B cell (primary cell): ENCODE data around the gene DNASE1L2. TPM values are rescaled to one million over a fixed set of nuclear protein-coding genes. Genes with fewer than 3 reads are reported as not detected.
A peak's percentile ranks its signal among the peaks of the same experiment; 100 is the strongest.

Experiments used
- ATAC-seq: fragments of 200-7000 bp; cut with Tn5 transposase; one replicate; pipeline ENCODE4 v1.10.0; 2021; ENCODE audit warnings: low read depth, mild to moderate bottlenecking, moderate number of reproducible peaks, moderate library complexity
- CTCF ChIA-PET: fragments of 350-600 bp; sonication (Branson Sonifier 250); formaldehyde crosslinking; loops from one replicate; lab custom pipeline; 2021; ENCODE audit warnings: antibody characterized with exemption, inconsistent platforms; lab: Charles Lee
- POLR2A ChIA-PET: fragments of 350-600 bp; sonication (Branson Sonifier 250); formaldehyde crosslinking; loops from one replicate; lab custom pipeline; 2021; ENCODE audit warnings: antibody characterized with exemption; lab: Charles Lee
- DNase-seq: peaks from one replicate; pipeline ENCODE4 v3.0.0; 2013
- H2AFZ ChIP-seq: 2 replicates; pipeline ENCODE4 v1.6.1; 2012; ENCODE audit warnings: mild to moderate bottlenecking, low read depth, low read length; ENCODE audit not compliant: insufficient read depth, poor library complexity, severe bottlenecking
- H3K27ac ChIP-seq, 2 donors: 1 replicate in 1 of 2; 2 replicates in 1 of 2; pipeline ENCODE4 v1.5.1; 2012 to 2013; ENCODE audit warnings: low read length in 2 of 2, mild to moderate bottlenecking in 2 of 2, moderate library complexity in 1 of 2
- H3K27me3 ChIP-seq, 4 experiments: fragments of 200-600 bp in 1 of 4; sonication (generic) in 1 of 4; replicated peaks in 1 of 4; 1 replicate in 2 of 4; 2 replicates in 2 of 4; pipeline versions ENCODE4 v1.6.1 to v1.7.0; 2013 to 2016; ENCODE audit warnings: low read length in 3 of 4, mild to moderate bottlenecking in 2 of 4, mixed read lengths in 1 of 4, moderate library complexity in 1 of 4; ENCODE audit not compliant: insufficient read depth in 4 of 4, control insufficient read depth in 3 of 4; ENCODE audit errors: control extremely low read depth in 1 of 4
- H3K36me3 ChIP-seq, 2 experiments: replicated peaks in 1 of 2; 1 replicate in 1 of 2; 2 replicates in 1 of 2; pipeline versions ENCODE4 v1.6.1 to v1.7.1; 2013; ENCODE audit warnings: low read length in 1 of 2; ENCODE audit not compliant: insufficient read depth in 2 of 2, control insufficient read depth in 1 of 2; ENCODE audit errors: control extremely low read depth in 1 of 2, extremely low read depth in 1 of 2
- H3K4me1 ChIP-seq, 2 donors: fragments of 200-600 bp in 1 of 2; sonication (generic) in 1 of 2; 1 replicate in 1 of 2; 2 replicates in 1 of 2; pipeline versions ENCODE4 v1.5.1 to v1.6.1; 2013 to 2017; ENCODE audit warnings: low read length in 2 of 2; ENCODE audit not compliant: control insufficient read depth in 2 of 2, insufficient read depth in 2 of 2
- H3K4me2 ChIP-seq: replicated peaks from 2 replicates; pipeline ENCODE3; 2012; ENCODE audit warnings: mild to moderate bottlenecking, low read depth, low read length; ENCODE audit not compliant: poor library complexity, severe bottlenecking
- H3K4me3 ChIP-seq, 5 experiments: fragments of 200-600 bp in 1 of 5; sonication (generic) in 1 of 5; 1 replicate in 3 of 5; 2 replicates in 2 of 5; pipeline versions ENCODE4 v1.5.1 to v1.7.0; 2011 to 2016; ENCODE audit warnings: low read length in 4 of 5, mild to moderate bottlenecking in 4 of 5, low read depth in 2 of 5, control low read depth in 1 of 5, moderate library complexity in 1 of 5; ENCODE audit not compliant: insufficient read depth in 1 of 5; ENCODE audit errors: control extremely low read depth in 1 of 5, extremely low read depth in 1 of 5
- H3K79me2 ChIP-seq: fragments of 200-600 bp; sonication (generic); one replicate; pipeline ENCODE4 v1.6.0; 2016; ENCODE audit warnings: low read length; ENCODE audit not compliant: control insufficient read depth, insufficient read depth
- H3K9ac ChIP-seq: fragments of 200-600 bp; sonication (generic); 2 replicates; pipeline ENCODE4 v1.6.1; 2017; ENCODE audit warnings: mild to moderate bottlenecking, low read length, moderate library complexity
- H3K9me3 ChIP-seq, 3 donors: one replicate each; pipeline versions ENCODE4 v1.6.1 to v1.7.1; 2013; ENCODE audit warnings: low read length in 2 of 3; ENCODE audit not compliant: control insufficient read depth in 2 of 3, insufficient read depth in 1 of 3; ENCODE audit errors: control extremely low read depth in 1 of 3
- H4K20me1 ChIP-seq: 2 replicates; pipeline ENCODE4 v1.6.0; 2012; ENCODE audit warnings: mild to moderate bottlenecking, low read length; ENCODE audit not compliant: insufficient read depth, control insufficient read depth, poor library complexity, severe bottlenecking
- H3K27ac Mint-ChIP-seq: one replicate; pipeline ENCODE4 v1.8.0; 2021; ENCODE audit warnings: mixed read lengths
- H3K27me3 Mint-ChIP-seq: one replicate; pipeline ENCODE4 v1.8.0; 2021; ENCODE audit warnings: mixed read lengths
- H3K4me1 Mint-ChIP-seq: one replicate; pipeline ENCODE4 v1.8.0; 2021; ENCODE audit warnings: mixed read lengths
- H3K4me3 Mint-ChIP-seq: one replicate; pipeline ENCODE4 v1.8.0; 2021; ENCODE audit warnings: mixed read lengths
- H3K9me3 Mint-ChIP-seq: one replicate; pipeline ENCODE4 v1.8.0; 2022; ENCODE audit warnings: mixed read lengths; ENCODE audit not compliant: insufficient read depth
- CTCF ChIP-seq: fragments of 200-600 bp; IDR thresholded peaks from one replicate; pipeline ENCODE4 v1.8.0; 2022; ENCODE audit warnings: antibody characterized with exemption, mild to moderate bottlenecking
- EZH2 ChIP-seq: IDR thresholded peaks from 2 replicates; pipeline ENCODE4 v1.6.1; 2012; ENCODE audit warnings: borderline replicate concordance, low read depth, mild to moderate bottlenecking, moderate library complexity, low read length; ENCODE audit not compliant: insufficient read depth, poor library complexity, severe bottlenecking
- whole genome bisulfite sequencing: methylation state at CpG from one replicate; pipeline ENCODE4 v1.1.5; 2013; ENCODE audit warnings: missing lambda C conversion rate; ENCODE audit not compliant: insufficient coverage; 5-methylcytosine and 5-hydroxymethylcytosine counted together
- intact Hi-C: fragments of 100-400 bp; cut with micrococcal nuclease; formaldehyde crosslinking; loops from one replicate; pipeline ENCODE4 v1.10.0; 2022
- polyA plus RNA-seq: library from polyadenylated mRNA; depleted of rRNA; stranded (reverse); fragments of >200 nt; gene quantifications from 2 replicates; pipeline ENCODE4 v1.2.3, GENCODE V29; 2012
- total RNA-seq, 2 donors: library from RNA; stranded (reverse); fragments of 120-200 nt in 1 of 2; gene quantifications; 1 replicate in 1 of 2; 2 replicates in 1 of 2; pipeline versions ENCODE4 v1.2.3 to v1.2.4, GENCODE V29; 2013 to 2022

DNASE1L2 gene
- total and polyA plus RNA-seq, 2 donors (not counting 1 experiment from before 2014, with no cell fraction given) = 1.1 to 1.6 TPM

GRCh38 chr16:2211923-2212347, 24.3 kb upstream of the DNASE1L2 start:
- peak overlapping the region; percentile 50 for H3K27ac Mint-ChIP-seq
- H3K27me3 Mint-ChIP-seq = no peaks in the 10 kb centered on the region
- TF ChIP-seq CTCF (no peak), EZH2 (no peak)
- intact Hi-C loops = no loop called here
- Histone ChIP-seq H3K9me3 (no peaks in the 10 kb centered on the region), H4K20me1 (peaks cover 11% of the 10 kb centered on the region), H2AFZ (no peak overlapping the region), H3K27me3 (no peaks in the 10 kb centered on the region), H3K4me2 (no peak overlapping the region), H3K79me2 (peaks cover 14% of the 10 kb centered on the region), H3K36me3 (peaks cover 0 to 35% of the 10 kb centered on the region in 2 experiments), H3K4me3 (no peak overlapping the region), H3K9ac (no peak overlapping the region), H3K27ac (no peak overlapping the region), H3K4me1 (peaks cover 10 to 19% of the 10 kb centered on the region in 2 donors)
- POLR2A ChIA-PET = interaction anchor here (0.7 kb wide), 1 partner anchor 10 kb away, joined by 3 read pairs; no protein-coding TSS in a partner anchor
- peaks cover 25% of the 10 kb centered on the region for H3K4me1 Mint-ChIP-seq
- CTCF ChIA-PET = interaction anchor here (1.0 kb wide), 1 partner anchor 17 kb away, joined by 3 read pairs; no protein-coding TSS in a partner anchor
- no peaks in the 10 kb centered on the region for H3K9me3 Mint-ChIP-seq
- DNase-seq (no peak), ATAC-seq (no peak)
- WGBS = 97% methylated on average over 8 of the region's 11 CpGs
- H3K4me3 Mint-ChIP-seq = no peak overlapping the region

- TF ChIP-seq EZH2 (no peak), CTCF (no peak)
- 92% methylated on average over 19 of the region's 19 CpGs for WGBS
- Mint-ChIP-seq H3K9me3 (no peaks in the 10 kb centered on the region), H3K27ac (peak overlapping the region; percentile 50), H3K4me1 (peaks cover 18% of the 10 kb centered on the region), H3K4me3 (peak overlapping the region; percentile 78), H3K27me3 (no peaks in the 10 kb centered on the region)
- H3K9ac ChIP-seq = no peak overlapping the region
- peak overlapping the region; percentile 97 for H3K4me2 ChIP-seq
- H3K27ac ChIP-seq = no peak overlapping the region
- intact Hi-C loops = no loop called here
- no peak overlapping the region for H2AFZ ChIP-seq
- ChIA-PET POLR2A (no interaction called here), CTCF (no interaction called here)
- ATAC-seq (no peak), DNase-seq (no peak)
- peaks cover 11% of the 10 kb centered on the region for H4K20me1 ChIP-seq
- no peaks in the 10 kb centered on the region for H3K27me3 ChIP-seq
- H3K36me3 ChIP-seq = peaks cover 0 to 28% of the 10 kb centered on the region in 2 experiments
- H3K9me3 ChIP-seq = no peaks in the 10 kb centered on the region
- peaks cover 11% of the 10 kb centered on the region for H3K79me2 ChIP-seq
- H3K4me3 ChIP-seq = no peak overlapping the region
- H3K4me1 ChIP-seq = peaks cover 10 to 18% of the 10 kb centered on the region in 2 donors
These were observed 23.6 kb upstream of the DNASE1L2 start for GRCh38 chr16:2212362-2213324.
